ENCODE measurements around the gene GRM1.

The GRM1 gene

GRCh38 chr6:146028851-146029572 is at the start of gene GRM1:
Gene GRM1, plus strand, starts transcription at chr6:146029062. Its CDS starts 456 bp downstream, at chr6:146029518.
- DNase-seq = no peak

- DNase-seq = no peak
These were observed 19.5 kb upstream of the GRM1 start for GRCh38 chr6:146009338-146009737.

DNA sequence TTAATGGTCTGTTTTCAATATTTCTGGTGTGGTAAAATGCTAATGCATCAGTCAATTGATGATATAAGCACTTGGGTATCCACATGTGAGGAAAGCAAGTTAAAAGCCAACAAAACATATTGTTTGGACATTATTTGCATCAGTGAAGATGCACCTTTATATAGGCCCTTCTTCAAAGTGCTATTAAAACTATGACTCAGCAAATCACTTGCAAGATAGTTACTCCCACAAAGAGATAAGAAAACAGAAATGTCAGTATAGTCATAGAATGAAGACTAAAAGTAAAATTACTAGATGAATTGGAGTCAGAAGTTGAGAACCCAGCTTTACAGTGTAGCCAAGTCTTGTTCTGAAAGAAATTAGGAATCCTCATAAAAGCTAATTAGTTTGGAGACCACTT is 14.6 kb upstream of the GRM1 start:
- no peak for DNase-seq

DNA sequence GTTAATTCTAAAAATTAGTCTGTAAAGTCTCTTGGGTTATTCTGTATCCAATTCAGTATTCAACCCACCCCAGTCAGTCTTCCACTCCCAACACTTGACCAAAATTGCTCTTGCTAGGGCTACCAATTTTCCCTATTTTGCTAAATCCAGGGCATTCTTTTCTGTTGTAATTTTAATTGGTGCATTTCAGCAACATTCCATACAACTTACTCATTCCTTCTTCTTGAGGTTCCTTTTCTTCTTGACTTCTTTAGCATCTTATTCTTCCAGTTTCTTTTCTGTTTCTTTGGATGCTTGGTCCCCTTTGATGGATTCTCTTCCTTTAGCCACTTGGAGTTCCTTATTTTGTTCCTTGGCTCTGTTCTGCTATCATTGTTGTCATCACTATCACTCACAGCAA is 11.2 kb upstream of the GRM1 start:
- DNase-seq = no peak

GRCh38 chr6:146026873-146027272 is 2.0 kb upstream of the GRM1 start:
- no peak for DNase-seq

GRCh38 chr6:146027586-146028251 is 1.1 kb upstream of the GRM1 start:
- no peak for DNase-seq

GRCh38 chr6:146028252-146028795 is 538 bp upstream of the GRM1 start:
- peak; percentile 1 for DNase-seq

DNA sequence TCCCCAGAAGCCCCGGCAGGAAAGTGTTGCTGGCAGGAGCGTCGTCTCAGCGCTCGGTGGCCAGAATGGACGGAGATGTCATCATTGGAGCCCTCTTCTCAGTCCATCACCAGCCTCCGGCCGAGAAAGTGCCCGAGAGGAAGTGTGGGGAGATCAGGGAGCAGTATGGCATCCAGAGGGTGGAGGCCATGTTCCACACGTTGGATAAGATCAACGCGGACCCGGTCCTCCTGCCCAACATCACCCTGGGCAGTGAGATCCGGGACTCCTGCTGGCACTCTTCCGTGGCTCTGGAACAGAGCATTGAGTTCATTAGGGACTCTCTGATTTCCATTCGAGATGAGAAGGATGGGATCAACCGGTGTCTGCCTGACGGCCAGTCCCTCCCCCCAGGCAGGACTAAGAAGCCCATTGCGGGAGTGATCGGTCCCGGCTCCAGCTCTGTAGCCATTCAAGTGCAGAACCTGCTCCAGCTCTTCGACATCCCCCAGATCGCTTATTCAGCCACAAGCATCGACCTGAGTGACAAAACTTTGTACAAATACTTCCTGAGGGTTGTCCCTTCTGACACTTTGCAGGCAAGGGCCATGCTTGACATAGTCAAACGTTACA is 817 bp downstream of the GRM1 start:
- DNase-seq = no peak

GRCh38 chr6:146032387-146032786 is 3.5 kb downstream of the GRM1 start:
- no peak for DNase-seq

DNA sequence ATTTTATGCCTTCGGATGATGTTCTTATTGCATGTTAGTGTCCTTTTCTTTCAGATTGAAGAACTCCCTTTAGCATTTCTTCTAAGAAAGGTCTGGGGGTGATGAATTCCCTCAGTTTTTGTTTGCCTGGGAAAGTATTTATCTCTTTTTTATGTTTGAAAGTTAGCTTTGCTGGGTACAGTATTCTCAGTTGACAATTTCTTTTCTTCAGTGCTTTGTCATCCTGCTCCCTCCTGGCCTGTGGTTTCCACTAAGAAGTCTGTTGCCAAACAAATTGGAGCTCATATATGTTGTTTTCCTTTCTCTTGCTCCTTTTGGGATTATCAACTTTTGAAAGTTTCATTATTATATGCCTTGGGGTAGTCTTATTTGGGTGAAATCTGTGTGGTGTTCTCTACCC is 11.5 kb downstream of the GRM1 start:
- no peak for DNase-seq

- no peak for DNase-seq
These were observed 12.4 kb downstream of the GRM1 start for GRCh38 chr6:146041282-146041681.

- DNase-seq = no peak
These were observed 18.5 kb downstream of the GRM1 start for GRCh38 chr6:146047371-146047770.

DNA sequence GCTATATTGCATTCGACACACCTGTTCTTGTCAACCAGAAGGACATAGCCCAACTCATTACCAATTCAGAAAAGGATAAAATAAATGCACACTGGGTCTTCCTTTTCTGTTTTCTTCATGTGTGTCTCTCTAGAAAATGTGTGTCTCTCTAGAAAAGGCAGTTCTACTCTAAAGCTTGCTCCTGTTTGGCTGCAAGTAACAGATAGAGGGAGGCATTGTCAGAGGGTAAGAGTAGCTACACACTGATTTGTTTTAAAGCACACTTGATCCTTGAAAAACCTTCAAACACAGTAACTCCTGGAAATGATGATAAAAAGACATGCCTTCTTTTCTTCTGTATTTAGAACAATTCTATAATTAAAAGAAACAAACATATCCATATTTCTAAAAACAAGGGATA is 21.3 kb downstream of the GRM1 start:
- no peak for DNase-seq

DNA sequence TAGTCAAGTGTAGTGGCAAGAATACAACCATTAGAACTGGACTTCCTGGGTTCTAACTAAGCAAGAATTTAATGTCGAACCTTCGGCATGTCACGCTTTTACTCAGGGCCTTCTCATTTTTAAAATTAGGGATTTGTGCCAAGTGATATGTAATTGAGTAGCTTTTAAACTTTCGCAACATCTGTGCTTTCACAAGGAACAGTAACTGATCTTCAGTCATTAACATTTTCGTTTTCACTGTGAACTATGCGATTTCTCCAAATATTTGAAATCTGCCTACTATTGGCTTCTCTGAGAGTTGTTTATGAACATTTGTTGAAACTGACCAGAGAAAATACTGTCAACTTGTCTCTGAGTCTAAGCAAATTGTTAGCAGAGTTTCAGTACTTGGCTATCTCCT is 27.6 kb downstream of the GRM1 start:
- DNase-seq = no peak

- DNase-seq = no peak
These were observed 36.8 kb downstream of the GRM1 start for GRCh38 chr6:146065690-146066089.

DNA sequence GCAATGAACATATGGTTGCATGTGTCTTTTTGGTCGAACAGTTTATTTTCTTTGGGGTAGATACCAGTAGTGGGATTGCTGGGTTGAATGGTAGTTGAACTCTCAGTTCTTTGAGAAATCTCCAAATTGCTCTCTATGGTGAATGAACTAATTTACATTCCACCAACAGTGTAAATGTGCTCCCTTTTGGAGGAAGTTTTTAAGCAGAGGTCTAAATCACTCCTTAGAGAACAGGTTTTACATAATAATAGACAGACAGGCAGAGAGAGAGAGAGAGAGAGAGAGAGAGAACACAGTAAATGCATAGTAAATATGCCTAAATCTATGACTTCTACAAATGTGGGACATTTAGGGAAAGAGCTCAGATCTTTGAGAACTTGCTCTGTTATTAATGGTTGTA is 37.6 kb downstream of the GRM1 start:
- no peak for DNase-seq

GRCh38 chr6:146071781-146072180 is 42.9 kb downstream of the GRM1 start:
- no peak for DNase-seq

DNA sequence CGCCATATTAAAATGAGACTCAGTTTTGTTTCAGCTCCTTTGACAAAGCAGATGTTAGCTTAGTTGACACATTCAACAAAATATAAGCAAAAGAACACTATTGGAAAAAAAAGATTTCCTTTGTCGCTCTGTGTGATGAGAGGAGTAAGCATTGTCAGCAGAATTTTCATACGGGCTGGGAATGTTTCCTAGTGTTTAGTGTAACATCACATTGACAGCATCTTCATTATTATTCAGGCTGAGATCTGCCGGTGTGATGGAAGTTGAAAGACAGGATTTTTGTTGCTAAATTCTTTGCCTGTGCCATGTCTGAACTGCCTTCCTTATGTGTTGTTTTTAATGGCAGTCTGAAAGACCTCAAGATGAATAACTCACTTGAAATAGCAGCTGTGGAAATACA is 49.1 kb downstream of the GRM1 start:
- no peak for DNase-seq

GRCh38 chr6:146087386-146087785 is 58.5 kb downstream of the GRM1 start:
- DNase-seq = no peak

- DNase-seq = no peak
These were observed 61.6 kb downstream of the GRM1 start for GRCh38 chr6:146090474-146090873.

DNA sequence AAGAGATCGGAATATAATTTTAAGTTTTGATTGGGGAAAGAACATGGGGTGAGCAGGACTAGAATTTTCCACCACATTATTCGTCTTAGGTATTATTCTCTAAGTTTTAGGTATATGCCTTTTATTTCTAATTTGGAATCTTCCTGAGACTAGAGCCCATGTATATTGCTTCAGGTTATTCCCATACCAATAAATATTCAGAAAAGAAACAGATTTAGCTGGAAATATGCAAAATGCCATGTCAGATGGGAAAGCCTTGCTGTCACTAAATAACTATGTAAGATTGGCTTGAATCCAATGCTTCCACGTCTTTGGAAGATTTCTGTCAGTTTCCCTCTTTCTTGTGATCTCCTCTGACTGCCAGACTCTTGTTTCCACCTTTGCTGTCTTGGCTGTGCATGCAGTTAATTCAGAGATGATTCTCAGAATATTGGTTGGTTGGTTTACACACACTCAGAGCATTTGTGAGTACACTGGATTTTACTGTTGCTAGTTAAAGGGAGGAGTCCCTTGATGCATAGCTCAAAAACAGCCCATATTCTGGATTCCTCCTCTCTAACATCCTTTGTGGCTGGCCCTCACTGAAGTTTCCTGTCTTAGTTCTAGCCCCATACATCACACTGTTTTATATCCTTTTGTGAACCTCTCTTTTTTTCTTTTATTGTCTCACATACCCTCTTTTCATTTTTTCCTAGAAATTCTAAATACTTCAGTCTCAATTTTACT is 64.3 kb downstream of the GRM1 start:
- no peak for DNase-seq

DNA sequence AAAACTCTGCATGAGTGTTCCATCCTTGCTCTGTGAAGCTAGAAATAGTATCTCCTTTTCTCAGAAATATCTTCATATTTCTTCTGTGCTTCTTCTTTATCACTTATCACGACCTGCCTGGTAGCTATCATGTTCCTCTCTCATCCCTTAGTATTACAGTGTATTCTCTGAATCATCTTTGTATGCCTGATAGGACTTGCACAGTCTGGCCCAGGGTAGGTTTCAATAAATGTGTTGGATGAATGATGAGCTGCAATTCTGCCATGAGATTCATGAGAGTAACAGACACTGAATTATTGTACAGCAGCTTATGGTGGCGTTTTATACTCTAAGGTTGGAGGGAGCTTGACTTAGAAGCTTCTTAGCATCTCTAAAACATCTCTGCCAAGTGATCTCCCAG is 66.6 kb downstream of the GRM1 start:
- no peak for DNase-seq

- no peak for DNase-seq
These were observed 68.7 kb downstream of the GRM1 start for GRCh38 chr6:146097586-146097985.
